HG02970 (cell line): ENCODE measurements around the gene CLIC6.
A peak's percentile ranks its signal among the peaks of the same experiment; 100 is the strongest.

ENCODE experiments used
- ATAC-seq: cut with Tn5 transposase; IDR thresholded peaks from one replicate; pipeline ENCODE4 v1.9.1; 2021; ENCODE audit warnings: mild to moderate bottlenecking, moderate library complexity, moderate number of reproducible peaks; ENCODE audit not compliant: unreplicated experiment, low FRiP score

The CLIC6 gene

GRCh38 chr21:34722684-34723300, 54.0 kb downstream of the CLIC6 start:
- no peak for ATAC-seq

GRCh38 chr21:34724131-34724856, 55.5 kb downstream of the CLIC6 start:
- no peak for ATAC-seq

- no peak for ATAC-seq
These were observed 56.0 kb downstream of the CLIC6 start for GRCh38 chr21:34724857-34725195.

- no peak for ATAC-seq
These were observed 58.0 kb downstream of the CLIC6 start for GRCh38 chr21:34726627-34727337.

- no peak for ATAC-seq
These were observed 59.7 kb downstream of the CLIC6 start for GRCh38 chr21:34728479-34728878.

- ATAC-seq: no peak
These were observed 61.4 kb downstream of the CLIC6 start for GRCh38 chr21:34730194-34730593.

- ATAC-seq: no peak
These were observed 62.1 kb downstream of the CLIC6 start for GRCh38 chr21:34730756-34731445.

- ATAC-seq: no peak
These were observed 63.6 kb downstream of the CLIC6 start for GRCh38 chr21:34732388-34732821.

- no peak for ATAC-seq
These were observed 65.1 kb downstream of the CLIC6 start for GRCh38 chr21:34733852-34734251.

GRCh38 chr21:34734696-34735095, 65.9 kb downstream of the CLIC6 start:
- ATAC-seq: no peak

- ATAC-seq: no peak
These were observed 67.5 kb downstream of the CLIC6 start for GRCh38 chr21:34736116-34736874.

- no peak for ATAC-seq
These were observed 68.3 kb downstream of the CLIC6 start for GRCh38 chr21:34737115-34737514.

- ATAC-seq: no peak
These were observed 71.4 kb downstream of the CLIC6 start for GRCh38 chr21:34740198-34740597.

GRCh38 chr21:34743285-34743684, 74.5 kb downstream of the CLIC6 start:
- ATAC-seq: no peak

GRCh38 chr21:34743831-34744230, 75.0 kb downstream of the CLIC6 start:
- ATAC-seq: no peak

GRCh38 chr21:34744801-34745200, 76.0 kb downstream of the CLIC6 start:
- ATAC-seq: no peak

GRCh38 chr21:34745557-34746255, 76.9 kb downstream of the CLIC6 start:
- peak; percentile 72 for ATAC-seq

- no peak for ATAC-seq
These were observed 80.1 kb downstream of the CLIC6 start for GRCh38 chr21:34748862-34749261.

- no peak for ATAC-seq
These were observed 86.2 kb downstream of the CLIC6 start for GRCh38 chr21:34754690-34755647.
